Measurements from ENCODE around the gene PPP1R14D. TPM values are rescaled to one million over a fixed set of nuclear protein-coding genes. Genes with fewer than 3 reads are reported as not detected.

PPP1R14D gene
- total and polyA plus RNA-seq, 2 of the 8 experiments (the other 6 are each of a cell fraction or from before 2014, with no cell fraction given) = not detected

- TF ChIP-seq ZNF274 (IDR thresholded peaks at IDR 0.05; ENCODE audit: borderline replicate concordance, extremely low read depth, low read length) (no peak), CTBP2 (IDR thresholded peaks at IDR 0.05; ENCODE audit: borderline replicate concordance, insufficient read depth, insufficient read length, low read length) (no peak), KDM5A (IDR thresholded peaks at IDR 0.05; ENCODE audit: low read length) (no peak), KDM4A (IDR thresholded peaks at IDR 0.05; ENCODE audit: low read depth, low read length, severe bottlenecking) (no peak)
These were observed 47.7 kb upstream of the PPP1R14D start (continued) for GRCh38 chr15:40875991-40876730.
